C4-2B (cell line): ENCODE results near the gene RSPH6A.

Source experiments
- ZFX ChIP-seq: fragments of 450-650 bp; IDR thresholded peaks from 2 replicates; pipeline ENCODE4 v1.6.1; 2017
- TF ChIP-seq, protein P1 (sequence below): fragments of 450-650 bp; conservative IDR thresholded peaks from 2 replicates; pipeline ENCODE4 v1.5.1; 2017; ENCODE audit warnings: mild to moderate bottlenecking

DNA sequence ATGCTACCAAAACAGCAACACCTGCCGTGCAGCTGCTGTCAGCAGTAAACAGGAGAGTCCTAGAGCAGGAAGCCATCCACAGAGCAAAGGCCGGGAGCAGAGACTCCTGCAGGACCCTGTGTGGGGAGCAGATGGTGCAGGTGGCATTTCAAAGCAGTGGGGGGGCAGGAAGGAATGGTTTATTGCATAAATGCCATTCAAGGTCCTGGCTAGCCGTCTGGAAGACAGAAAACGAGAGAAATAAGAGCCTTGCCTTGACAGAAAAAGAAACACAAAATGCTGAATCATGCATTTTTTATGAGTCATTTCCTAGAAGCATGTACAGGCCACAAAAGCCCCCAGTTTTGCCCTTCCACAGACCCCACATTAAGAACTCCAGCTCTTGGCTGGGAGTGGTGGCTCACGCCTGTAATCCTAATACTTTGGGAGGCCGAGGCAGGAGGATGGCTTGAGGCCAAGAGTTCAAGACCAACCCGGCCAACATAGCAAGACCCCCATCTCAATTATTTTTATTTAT lies 5.4 kb downstream of the RSPH6A start:
- TF ChIP-seq, protein P1, sequence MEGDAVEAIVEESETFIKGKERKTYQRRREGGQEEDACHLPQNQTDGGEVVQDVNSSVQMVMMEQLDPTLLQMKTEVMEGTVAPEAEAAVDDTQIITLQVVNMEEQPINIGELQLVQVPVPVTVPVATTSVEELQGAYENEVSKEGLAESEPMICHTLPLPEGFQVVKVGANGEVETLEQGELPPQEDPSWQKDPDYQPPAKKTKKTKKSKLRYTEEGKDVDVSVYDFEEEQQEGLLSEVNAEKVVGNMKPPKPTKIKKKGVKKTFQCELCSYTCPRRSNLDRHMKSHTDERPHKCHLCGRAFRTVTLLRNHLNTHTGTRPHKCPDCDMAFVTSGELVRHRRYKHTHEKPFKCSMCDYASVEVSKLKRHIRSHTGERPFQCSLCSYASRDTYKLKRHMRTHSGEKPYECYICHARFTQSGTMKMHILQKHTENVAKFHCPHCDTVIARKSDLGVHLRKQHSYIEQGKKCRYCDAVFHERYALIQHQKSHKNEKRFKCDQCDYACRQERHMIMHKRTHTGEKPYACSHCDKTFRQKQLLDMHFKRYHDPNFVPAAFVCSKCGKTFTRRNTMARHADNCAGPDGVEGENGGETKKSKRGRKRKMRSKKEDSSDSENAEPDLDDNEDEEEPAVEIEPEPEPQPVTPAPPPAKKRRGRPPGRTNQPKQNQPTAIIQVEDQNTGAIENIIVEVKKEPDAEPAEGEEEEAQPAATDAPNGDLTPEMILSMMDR = no peak
- no peak for TF ChIP-seq ZFX
